Uterine smooth muscle cell (primary cell): ENCODE data around the gene GABPA. TPM values are rescaled to one million over a fixed set of nuclear protein-coding genes. Genes with fewer than 3 reads are reported as not detected.

Experiments used
- total RNA-seq: library from RNA; depleted of rRNA; stranded (reverse); fragments of >200 nt; gene quantifications from 2 replicates; pipeline ENCODE4 v1.2.3, GENCODE V29; 2014

GABPA gene
- 29.3 and 32.9 TPM in 2 replicates for total RNA-seq

GRCh38 chr21:25734904-25735645, at the start of gene GABPA, which contains the start of gene ATP5PF:
Gene GABPA, plus strand, starts transcription at chr21:25734972. Its CDS starts 6,627 bp downstream, at chr21:25741599.
Gene ATP5PF, minus strand, starts transcription at chr21:25734904. Its CDS starts 5,110 bp downstream, at chr21:25729794.

Other genes with a start within 250 kb of the GABPA start
- 24.6 and 53.7 TPM in 2 replicates for gene MRPL39, start 127.5 kb upstream of the GABPA start, total RNA-seq
- 1.00 TPM in 2 replicates for gene JAM2, start 95.7 kb upstream of the GABPA start, total RNA-seq
- gene ATP5PF, start 68 bp upstream of the GABPA start, total RNA-seq, result 32.2 and 46.0 TPM in 2 replicates